CD14-positive monocyte (primary cell): Measurements from ENCODE around the gene CDK5RAP3. TPM values are rescaled to one million over a fixed set of nuclear protein-coding genes. Genes with fewer than 3 reads are reported as not detected.
"Not testable (repeated sequence)": the region's sequence is repeated elsewhere in the genome, so short reads cannot be mapped to it uniquely, and the experiment has no call there.

ENCODE experiments used
- DNase-seq, 3 donors: peaks; one replicate each; pipeline ENCODE4 v3.0.0-alpha.2; 2011 to 2022
- H2AFZ ChIP-seq: 2 replicates; pipeline ENCODE4 v1.6.0; 2012; ENCODE audit warnings: mild to moderate bottlenecking, low read depth, low read length, inconsistent platforms; ENCODE audit not compliant: insufficient read depth, poor library complexity, severe bottlenecking
- H3K27ac ChIP-seq, 2 donors: 1 replicate in 1 of 2; 2 replicates in 1 of 2; pipeline ENCODE4 v1.5.1; 2012 to 2013; ENCODE audit warnings: low read length in 2 of 2, control low read depth in 1 of 2, inconsistent platforms in 1 of 2, low read depth in 1 of 2, mild to moderate bottlenecking in 1 of 2
- H3K27me3 ChIP-seq, 2 donors: one replicate each; pipeline versions ENCODE4 v1.6.0 to v1.6.1; 2011 to 2013; ENCODE audit warnings: low read length in 2 of 2; ENCODE audit not compliant: control insufficient read depth in 2 of 2, insufficient read depth in 2 of 2
- H3K36me3 ChIP-seq, 2 donors: replicated peaks in 1 of 2; 1 replicate in 1 of 2; 2 replicates in 1 of 2; pipeline versions ENCODE4 v1.5.1 to v1.6.1; 2012 to 2013; ENCODE audit warnings: low read length in 2 of 2, control low read depth in 1 of 2, inconsistent platforms in 1 of 2, mild to moderate bottlenecking in 1 of 2; ENCODE audit not compliant: insufficient read depth in 2 of 2, control insufficient read depth in 1 of 2
- H3K4me1 ChIP-seq, 2 donors: 1 replicate in 1 of 2; 2 replicates in 1 of 2; pipeline versions ENCODE4 v1.5.1 to v1.6.1; 2012 to 2013; ENCODE audit warnings: low read length in 2 of 2, control low read depth in 1 of 2, inconsistent platforms in 1 of 2, mild to moderate bottlenecking in 1 of 2, moderate library complexity in 1 of 2; ENCODE audit not compliant: insufficient read depth in 2 of 2, control insufficient read depth in 1 of 2
- H3K4me2 ChIP-seq: replicated peaks from 2 replicates; pipeline ENCODE3; 2012; ENCODE audit warnings: low read length, moderate library complexity, mild to moderate bottlenecking; ENCODE audit not compliant: poor library complexity, severe bottlenecking; ENCODE audit errors: extremely low read depth
- H3K4me3 ChIP-seq, 3 experiments: fragments of 200-600 bp in 1 of 3; sonication (generic) in 1 of 3; replicated peaks in 1 of 3; 1 replicate in 2 of 3; 2 replicates in 1 of 3; pipeline ENCODE4 v1.5.1; 2011 to 2013; ENCODE audit warnings: low read length in 3 of 3, mild to moderate bottlenecking in 3 of 3, control low read depth in 2 of 3, low read depth in 2 of 3, inconsistent platforms in 1 of 3, moderate library complexity in 1 of 3
- H3K79me2 ChIP-seq: 2 replicates; pipeline ENCODE4 v1.6.0; 2012; ENCODE audit warnings: mild to moderate bottlenecking, control low read depth, inconsistent platforms, low read length, moderate library complexity; ENCODE audit not compliant: insufficient read depth
- H3K9ac ChIP-seq: 2 replicates; pipeline ENCODE4 v1.6.0; 2017; ENCODE audit warnings: low read length, mild to moderate bottlenecking; ENCODE audit not compliant: insufficient read depth, poor library complexity, severe bottlenecking
- H3K9me3 ChIP-seq, 2 donors: replicated peaks in 1 of 2; 1 replicate in 1 of 2; 2 replicates in 1 of 2; pipeline versions ENCODE4 v1.5.1 to v1.6.1; 2012 to 2013; ENCODE audit warnings: low read length in 2 of 2, control low read depth in 1 of 2; ENCODE audit not compliant: control insufficient read depth in 1 of 2, insufficient read depth in 1 of 2
- H4K20me1 ChIP-seq: 2 replicates; pipeline ENCODE4 v1.6.0; 2012; ENCODE audit warnings: mild to moderate bottlenecking, low read length, control low read depth, moderate library complexity; ENCODE audit not compliant: insufficient read depth
- H3K27ac Mint-ChIP-seq, 7 donors: one replicate each; pipeline ENCODE4 v1.8.0; 2020; ENCODE audit warnings: mild to moderate bottlenecking in 7 of 7, mixed read lengths in 7 of 7, moderate library complexity in 6 of 7, inconsistent platforms in 2 of 7
- H3K27me3 Mint-ChIP-seq, 3 donors: one replicate each; pipeline ENCODE4 v1.8.0; 2021 to 2022; ENCODE audit warnings: low read depth in 3 of 3, mild to moderate bottlenecking in 3 of 3, mixed read lengths in 3 of 3, moderate library complexity in 3 of 3, inconsistent platforms in 1 of 3
- H3K36me3 Mint-ChIP-seq, 2 donors: one replicate each; pipeline ENCODE4 v1.8.0; 2020; ENCODE audit warnings: mixed read lengths in 2 of 2, inconsistent platforms in 1 of 2, mild to moderate bottlenecking in 1 of 2
- H3K4me1 Mint-ChIP-seq: one replicate; pipeline ENCODE4 v1.8.0; 2020; ENCODE audit warnings: mild to moderate bottlenecking, mixed read lengths
- H3K4me3 Mint-ChIP-seq, 2 donors: one replicate each; pipeline ENCODE4 v1.8.0; 2020; ENCODE audit warnings: mild to moderate bottlenecking in 2 of 2, mixed read lengths in 2 of 2, moderate library complexity in 1 of 2
- H3K9me3 Mint-ChIP-seq, 7 donors: one replicate each; pipeline ENCODE4 v1.8.0; 2020 to 2022; ENCODE audit warnings: mixed read lengths in 7 of 7, mild to moderate bottlenecking in 6 of 7, moderate library complexity in 6 of 7, inconsistent platforms in 2 of 7
- CTCF ChIP-seq: fragments of 200-600 bp; IDR thresholded peaks from one replicate; pipeline ENCODE4 v1.8.0; 2022; ENCODE audit warnings: antibody characterized with exemption, mild to moderate bottlenecking
- WGBS: methylation state at CpG from one replicate; pipeline ENCODE4 v1.1.5; 2013; ENCODE audit warnings: missing lambda C conversion rate; ENCODE audit not compliant: insufficient coverage; 5-methylcytosine and 5-hydroxymethylcytosine counted together
- intact Hi-C, 2 donors: fragments of 100-400 bp; cut with micrococcal nuclease; formaldehyde crosslinking; loops; one replicate each; pipeline versions ENCODE4 v1.15.0 to v1.15.1; 2023
- polyA plus RNA-seq, 3 donors: library from polyadenylated mRNA; depleted of rRNA in 1 of 3; unstranded in 2 of 3; stranded (reverse) in 1 of 3; fragments of 300-500 nt in 2 of 3; fragments of >200 nt in 1 of 3; fragmentation: Illumina TruSeq in 2 of 3; gene quantifications; 1 replicate in 2 of 3; 2 replicates in 1 of 3; pipeline ENCODE4 v1.2.3, GENCODE V29; 2012 to 2021

CDK5RAP3 gene
- polyA plus RNA-seq, 3 donors, result 86.1 to 782 (median 94.4) TPM

- no peak overlapping the region for H3K4me2 ChIP-seq
Observed at GRCh38 chr17:48014595-48015111, 43.7 kb downstream of the CDK5RAP3 start.

GRCh38 chr17:48016112-48016511 is 45.2 kb downstream of the CDK5RAP3 start:
- Histone ChIP-seq H2AFZ (no peak overlapping the region), H3K9me3 (no peaks in the 10 kb centered on the region), H3K79me2 (no peaks in the 10 kb centered on the region), H3K36me3 (no peaks in the 10 kb centered on the region), H3K4me2 (no peak overlapping the region), H4K20me1 (no peaks in the 10 kb centered on the region), H3K4me3 (no peak overlapping the region), H3K9ac (no peak overlapping the region), H3K4me1 (peaks cover 30 to 56% of the 10 kb centered on the region in 2 donors), H3K27me3 (peaks cover 4 to 26% of the 10 kb centered on the region in 2 donors), H3K27ac (no peak overlapping the region)
- Mint-ChIP-seq H3K27ac (peak overlapping the region in 1 of 7 donors; percentile 82), H3K4me3 (no peak overlapping the region), H3K9me3 (peaks cover 0 to 2% (median 0%) of the 10 kb centered on the region in 7 donors), H3K36me3 (peaks cover 5 to 19% of the 10 kb centered on the region in 2 donors), H3K27me3 (peaks cover 31 to 39% (median 32%) of the 10 kb centered on the region in 3 donors), H3K4me1 (peaks cover 52% of the 10 kb centered on the region)
- no CpG with 5 or more reads among the region's 2 CpGs for WGBS
- no peak for DNase-seq
- intact Hi-C loops, result loop anchor here in 1 of 2 donors (5.0 kb wide), 1 partner anchor 179 kb away; no protein-coding TSS in a partner anchor
- TF ChIP-seq CTCF, result no peak

More at GRCh38 chr17:48014595-48015111, 43.7 kb downstream of the CDK5RAP3 start:
- no peak for DNase-seq
- Mint-ChIP-seq H3K4me3 (peak overlapping the region in 1 of 2 donors; percentile 5), H3K9me3 (peaks cover 0 to 2% (median 0%) of the 10 kb centered on the region in 7 donors), H3K36me3 (peaks cover 3 to 18% of the 10 kb centered on the region in 2 donors), H3K27me3 (peaks cover 31 to 45% (median 38%) of the 10 kb centered on the region in 3 donors), H3K27ac (no peak overlapping the region), H3K4me1 (peaks cover 46% of the 10 kb centered on the region)
- Histone ChIP-seq H3K4me3 (no peak overlapping the region), H3K4me1 (peaks cover 27 to 48% of the 10 kb centered on the region in 2 donors), H2AFZ (no peak overlapping the region), H3K9ac (no peak overlapping the region), H3K27ac (no peak overlapping the region), H3K36me3 (no peaks in the 10 kb centered on the region), H3K79me2 (no peaks in the 10 kb centered on the region), H4K20me1 (no peaks in the 10 kb centered on the region), H3K27me3 (peaks cover 4 to 26% of the 10 kb centered on the region in 2 donors), H3K9me3 (no peaks in the 10 kb centered on the region)
- intact Hi-C loops, result loop anchor here in 1 of 2 donors (5.0 kb wide), 1 partner anchor 177 kb away; no protein-coding TSS in a partner anchor
- no peak for TF ChIP-seq CTCF
- WGBS, result 77% methylated on average over 7 of the region's 8 CpGs

GRCh38 chr17:48017817-48018158 is 46.9 kb downstream of the CDK5RAP3 start:
- peaks cover 17 to 24% (median 22%) of the 10 kb centered on the region in 3 donors for H3K27me3 Mint-ChIP-seq
- H3K9me3 Mint-ChIP-seq, H3K9ac ChIP-seq, H3K36me3 ChIP-seq, H3K9me3 ChIP-seq, DNase-seq, H4K20me1 ChIP-seq, H3K79me2 ChIP-seq: not testable (repeated sequence)
- Histone ChIP-seq H3K4me1 (peaks cover 33 to 56% of the 10 kb centered on the region in 2 donors), H2AFZ (peak overlapping the region; percentile 53), H3K27me3 (peaks cover under 1 to 15% of the 10 kb centered on the region in 2 donors), H3K27ac (peak overlapping the region in 1 of 2 donors; percentile 52), H3K4me2 (peak overlapping the region; percentile 45), H3K4me3 (peak overlapping the region in 1 of 3 experiments; percentile 47)
- peaks cover 55% of the 10 kb centered on the region for H3K4me1 Mint-ChIP-seq
- peak overlapping the region in 1 of 2 donors; percentile 52 for H3K4me3 Mint-ChIP-seq
- H3K27ac Mint-ChIP-seq, result peak overlapping the region in 3 of 7 donors; percentile 30 to 95 (median 93)
- H3K36me3 Mint-ChIP-seq, result peaks cover 2 to 19% of the 10 kb centered on the region in 2 donors
- WGBS, result 100% methylated on average over 1 of the region's 4 CpGs
- intact Hi-C loops, result loop anchor here in 1 of 2 donors (2.0 to 5.0 kb wide), 2 partner anchors 39 to 180 kb away; no protein-coding TSS in a partner anchor
